Measurements from ENCODE around the gene MELK. TPM values are rescaled to one million over a fixed set of nuclear protein-coding genes. Genes with fewer than 3 reads are reported as not detected.

Gene MELK
- total RNA-seq, 1 experiment from 2014 or later, result 63.2 TPM

DNA sequence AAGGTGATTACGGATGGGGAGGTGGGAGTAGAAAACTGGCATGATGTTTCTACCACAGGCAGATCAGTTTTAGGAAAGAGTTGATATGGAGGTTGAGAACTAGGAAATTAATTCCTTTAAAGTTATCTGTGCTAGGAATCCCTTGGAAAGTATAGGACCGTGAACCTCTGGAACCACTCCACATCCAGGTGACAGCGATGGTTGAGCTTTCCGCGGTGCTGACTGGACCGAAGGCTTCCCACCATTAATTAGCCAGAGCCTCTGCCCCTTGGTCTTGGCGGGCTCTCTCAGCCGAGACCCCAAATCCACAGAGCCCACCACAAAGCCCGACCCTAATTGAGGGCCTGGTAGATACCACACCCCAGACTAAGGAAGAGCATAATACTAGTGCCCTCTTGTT, 147.3 kb downstream of the MELK start (continued):
- TF ChIP-seq, protein P1, sequence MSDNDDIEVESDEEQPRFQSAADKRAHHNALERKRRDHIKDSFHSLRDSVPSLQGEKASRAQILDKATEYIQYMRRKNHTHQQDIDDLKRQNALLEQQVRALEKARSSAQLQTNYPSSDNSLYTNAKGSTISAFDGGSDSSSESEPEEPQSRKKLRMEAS (IDR thresholded peaks at IDR 0.05), result no peak

DNA sequence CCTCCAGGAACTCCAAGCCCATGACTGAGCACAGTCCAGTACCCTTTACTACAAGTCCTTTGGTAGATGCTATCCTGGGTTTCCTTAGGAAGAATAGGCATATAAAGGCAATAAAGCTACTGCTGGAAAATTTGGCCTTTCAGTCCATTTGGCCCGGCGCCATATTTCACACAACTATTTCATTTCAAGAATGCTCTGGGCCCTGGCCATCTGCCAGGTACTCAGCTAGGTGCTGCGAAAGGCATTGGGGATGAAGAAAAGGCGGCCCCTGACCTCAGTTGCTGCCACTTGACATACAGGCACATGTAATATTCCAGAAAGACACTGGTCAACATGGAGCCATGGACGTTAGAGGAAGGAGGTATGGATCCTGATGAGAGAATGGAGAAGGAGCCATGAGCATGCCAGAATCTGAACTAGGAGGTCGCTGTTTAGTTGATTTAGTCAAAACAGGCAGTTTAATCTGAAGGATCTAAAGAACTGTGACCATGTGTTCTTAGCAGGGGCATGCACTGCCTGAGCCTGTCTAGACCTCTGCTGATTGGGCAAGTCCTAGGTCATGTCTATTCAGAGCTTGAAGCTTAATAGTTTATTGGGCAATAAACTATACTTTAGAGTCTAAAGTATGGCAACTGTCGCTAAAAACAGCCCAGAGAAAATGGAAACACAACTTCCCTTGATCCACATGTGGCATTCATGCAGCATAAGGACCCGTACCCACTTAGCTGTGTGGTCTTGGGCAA, 149.3 kb downstream of the MELK start:
- intact Hi-C loops (cut with micrococcal nuclease), result no loop called here
- Histone ChIP-seq H3K27me3 (ENCODE audit: insufficient read depth, low read length) (no peaks in the 10 kb centered on the region), H3K79me2 (ENCODE audit: insufficient read depth, low read length) (no peaks in the 10 kb centered on the region), H4K20me1 (ENCODE audit: insufficient read depth) (no peaks in the 10 kb centered on the region), H3K9me3 (ENCODE audit: control insufficient read depth in 1 of 2, insufficient read depth in 1 of 2, low read depth in 1 of 2, low read length in 2 of 2) (no peaks in the 10 kb centered on the region), H3K36me3 (ENCODE audit: control insufficient read depth in 1 of 2, insufficient read depth in 2 of 2, low read length in 2 of 2) (no peaks in the 10 kb centered on the region), H3K9ac (ENCODE audit: low read length) (no peak overlapping the region), H3K4me1 (ENCODE audit: control insufficient read depth in 1 of 2, insufficient read depth in 2 of 2, low read length in 2 of 2) (no peaks in the 10 kb centered on the region), H3K4me2 (ENCODE audit: low read length) (no peak overlapping the region), H3K27ac (ENCODE audit: low read depth, low read length) (no peak overlapping the region), H3K9me2 (ENCODE audit: insufficient read depth) (no peaks in the 10 kb centered on the region), H3K4me3 (replicated peaks in 1 of 2; ENCODE audit: low read depth in 1 of 2, low read length in 2 of 2) (no peak overlapping the region), H2AFZ (ENCODE audit: low read depth, low read length, poor library complexity, severe bottlenecking) (no peak overlapping the region)
- CTCF ChIA-PET, result no interaction called here
- no peak for ATAC-seq
- POLR2A ChIA-PET, result no interaction called here
- no peak for TF ChIP-seq ZFX (IDR thresholded peaks at IDR 0.05)
- TF ChIP-seq ATF3 (IDR thresholded peaks at IDR 0.05), result no peak
- TF ChIP-seq RAD21 (IDR thresholded peaks at IDR 0.05; ENCODE audit: low read depth), result no peak
- TF ChIP-seq EGR1 (IDR thresholded peaks at IDR 0.05; ENCODE audit: low read depth), result no peak
- TF ChIP-seq, protein P2, sequence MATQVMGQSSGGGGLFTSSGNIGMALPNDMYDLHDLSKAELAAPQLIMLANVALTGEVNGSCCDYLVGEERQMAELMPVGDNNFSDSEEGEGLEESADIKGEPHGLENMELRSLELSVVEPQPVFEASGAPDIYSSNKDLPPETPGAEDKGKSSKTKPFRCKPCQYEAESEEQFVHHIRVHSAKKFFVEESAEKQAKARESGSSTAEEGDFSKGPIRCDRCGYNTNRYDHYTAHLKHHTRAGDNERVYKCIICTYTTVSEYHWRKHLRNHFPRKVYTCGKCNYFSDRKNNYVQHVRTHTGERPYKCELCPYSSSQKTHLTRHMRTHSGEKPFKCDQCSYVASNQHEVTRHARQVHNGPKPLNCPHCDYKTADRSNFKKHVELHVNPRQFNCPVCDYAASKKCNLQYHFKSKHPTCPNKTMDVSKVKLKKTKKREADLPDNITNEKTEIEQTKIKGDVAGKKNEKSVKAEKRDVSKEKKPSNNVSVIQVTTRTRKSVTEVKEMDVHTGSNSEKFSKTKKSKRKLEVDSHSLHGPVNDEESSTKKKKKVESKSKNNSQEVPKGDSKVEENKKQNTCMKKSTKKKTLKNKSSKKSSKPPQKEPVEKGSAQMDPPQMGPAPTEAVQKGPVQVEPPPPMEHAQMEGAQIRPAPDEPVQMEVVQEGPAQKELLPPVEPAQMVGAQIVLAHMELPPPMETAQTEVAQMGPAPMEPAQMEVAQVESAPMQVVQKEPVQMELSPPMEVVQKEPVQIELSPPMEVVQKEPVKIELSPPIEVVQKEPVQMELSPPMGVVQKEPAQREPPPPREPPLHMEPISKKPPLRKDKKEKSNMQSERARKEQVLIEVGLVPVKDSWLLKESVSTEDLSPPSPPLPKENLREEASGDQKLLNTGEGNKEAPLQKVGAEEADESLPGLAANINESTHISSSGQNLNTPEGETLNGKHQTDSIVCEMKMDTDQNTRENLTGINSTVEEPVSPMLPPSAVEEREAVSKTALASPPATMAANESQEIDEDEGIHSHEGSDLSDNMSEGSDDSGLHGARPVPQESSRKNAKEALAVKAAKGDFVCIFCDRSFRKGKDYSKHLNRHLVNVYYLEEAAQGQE (IDR thresholded peaks at IDR 0.05; ENCODE audit: low read depth), result no peak
- no peak for TF ChIP-seq ZNF274 (IDR thresholded peaks at IDR 0.05; ENCODE audit: low read depth, low read length)
- TF ChIP-seq, protein P3, sequence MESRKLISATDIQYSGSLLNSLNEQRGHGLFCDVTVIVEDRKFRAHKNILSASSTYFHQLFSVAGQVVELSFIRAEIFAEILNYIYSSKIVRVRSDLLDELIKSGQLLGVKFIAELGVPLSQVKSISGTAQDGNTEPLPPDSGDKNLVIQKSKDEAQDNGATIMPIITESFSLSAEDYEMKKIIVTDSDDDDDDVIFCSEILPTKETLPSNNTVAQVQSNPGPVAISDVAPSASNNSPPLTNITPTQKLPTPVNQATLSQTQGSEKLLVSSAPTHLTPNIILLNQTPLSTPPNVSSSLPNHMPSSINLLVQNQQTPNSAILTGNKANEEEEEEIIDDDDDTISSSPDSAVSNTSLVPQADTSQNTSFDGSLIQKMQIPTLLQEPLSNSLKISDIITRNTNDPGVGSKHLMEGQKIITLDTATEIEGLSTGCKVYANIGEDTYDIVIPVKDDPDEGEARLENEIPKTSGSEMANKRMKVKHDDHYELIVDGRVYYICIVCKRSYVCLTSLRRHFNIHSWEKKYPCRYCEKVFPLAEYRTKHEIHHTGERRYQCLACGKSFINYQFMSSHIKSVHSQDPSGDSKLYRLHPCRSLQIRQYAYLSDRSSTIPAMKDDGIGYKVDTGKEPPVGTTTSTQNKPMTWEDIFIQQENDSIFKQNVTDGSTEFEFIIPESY (IDR thresholded peaks at IDR 0.05; ENCODE audit: extremely low read depth, insufficient replicate concordance, low read length), result no peak
- no TSS peak for BruUV-seq (replicated peaks)
- no peak for DNase-seq (ENCODE audit: low read depth, low spot score)
- RAD21 ChIA-PET (ENCODE audit: low non-redundant PET in 1 of 2, low total read pairs in 2 of 2, uncharacterized antibody in 2 of 2, unreplicated experiment in 2 of 2), result no interaction called here
